GM23248 (cell line): ENCODE data around the gene NOP10.

Experiments used
- EZH2 ChIP-seq: fragments of 200-600 bp; sonication (generic); IDR thresholded peaks from 2 replicates; pipeline ENCODE4 v1.6.1; 2018; ENCODE audit warnings: antibody characterized with exemption, mild to moderate bottlenecking; ENCODE audit not compliant: insufficient read depth, poor library complexity, severe bottlenecking
- EZH2phosphoT487 ChIP-seq: fragments of 200-600 bp; sonication (generic); IDR thresholded peaks from 2 replicates; pipeline ENCODE4 v1.6.1; 2018; ENCODE audit warnings: antibody characterized with exemption, moderate library complexity, mild to moderate bottlenecking, low read depth; ENCODE audit not compliant: insufficient read depth

- TF ChIP-seq EZH2 (no peak), EZH2phosphoT487 (no peak)
Observed at GRCh38 chr15:34365836-34366235, 22.9 kb upstream of the NOP10 start.
